ENCODE measurements around the gene MRPL40.

DNA sequence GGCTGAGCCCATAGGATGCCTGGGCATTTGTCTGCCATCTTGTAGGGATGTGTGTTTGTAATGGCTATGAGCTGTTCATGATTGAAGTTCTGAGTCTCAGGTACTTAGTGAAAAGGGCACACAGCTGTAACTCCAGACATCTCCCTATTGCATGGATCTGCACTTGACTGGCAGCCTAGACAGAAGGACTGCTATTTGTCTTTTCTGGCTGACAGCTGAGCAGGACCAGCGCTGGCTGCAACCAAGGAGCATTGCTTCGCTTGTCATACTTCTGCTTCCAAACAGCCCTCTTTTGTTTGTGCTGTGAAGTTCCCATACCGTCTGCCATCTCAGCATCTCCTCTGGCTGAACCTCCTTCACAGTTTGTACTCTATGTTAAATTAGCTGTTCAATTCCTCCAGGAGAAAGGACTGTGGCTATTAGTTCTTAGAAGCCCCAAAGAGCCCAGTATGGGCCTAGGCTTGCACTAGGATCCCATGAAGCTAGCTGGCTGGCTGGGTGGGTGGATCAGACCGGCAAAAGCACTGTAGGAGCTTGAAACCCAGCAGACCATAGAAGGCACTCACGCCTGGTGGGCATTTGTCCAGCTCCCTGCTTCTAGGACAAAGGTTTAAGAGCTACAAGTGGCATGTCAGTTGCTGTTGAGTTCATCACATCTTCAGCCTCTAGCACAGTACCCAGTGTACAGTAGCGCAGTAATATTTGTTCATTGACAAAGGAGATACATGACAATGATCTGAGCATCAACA is 21.2 kb upstream of the MRPL40 start:
- no peak for TF ChIP-seq CTCF (IDR thresholded peaks at IDR 0.05)
- no peak for TF ChIP-seq ZFX (IDR thresholded peaks at IDR 0.05; ENCODE audit: borderline replicate concordance)

Measured in 22Rv1 (cell line).